ENCODE results near the gene PCP2. TPM values are rescaled to one million over a fixed set of nuclear protein-coding genes. Genes with fewer than 3 reads are reported as not detected.

PCP2 gene
- total RNA-seq, 1 experiment from 2014 or later: 1.9 TPM

DNA sequence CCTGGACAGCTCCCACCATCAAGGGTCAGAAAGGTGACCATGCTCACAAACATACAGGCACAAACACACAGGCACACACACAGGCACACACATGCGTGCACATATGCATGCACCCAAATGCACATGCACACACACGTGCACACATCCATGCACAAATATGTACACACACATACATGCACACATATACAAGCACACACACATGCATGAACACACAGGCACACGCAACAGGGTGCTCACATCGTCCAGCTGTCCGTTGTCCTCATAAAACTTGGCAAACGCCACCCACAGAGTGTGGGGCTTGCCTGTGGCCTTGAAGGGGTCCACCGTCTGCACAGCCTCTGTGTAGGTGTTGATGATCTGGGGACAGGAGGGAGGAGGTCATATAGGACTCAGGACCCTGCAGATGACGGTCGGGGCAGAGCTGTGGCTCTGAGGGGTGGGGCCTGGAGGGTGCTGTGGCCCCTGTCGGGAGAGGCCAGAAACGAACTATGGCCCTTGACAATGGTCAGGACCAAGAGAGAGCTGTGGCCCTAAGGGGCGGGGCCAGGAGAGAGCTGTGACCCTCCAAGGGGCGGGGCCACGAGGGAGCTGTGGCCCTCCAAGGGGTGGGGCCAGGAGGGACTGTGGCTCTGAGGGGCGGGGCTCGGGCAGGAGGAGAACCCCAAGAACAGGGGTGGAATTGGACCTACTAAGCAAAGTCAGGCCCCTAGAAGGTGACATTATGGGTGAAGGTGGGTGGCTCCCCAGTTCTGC lies 10.4 kb downstream of the PCP2 start:
- H3K9me3 ChIP-seq: no peaks in the 10 kb centered on the region
- H3K36me3 ChIP-seq (ENCODE audit: control insufficient read depth, insufficient read depth, low read length): no peaks in the 10 kb centered on the region; the same call in 1 of the 2 replicates
- H3K4me1 ChIP-seq: no peaks in the 10 kb centered on the region
- BruUV-seq (replicated peaks): no TSS peak
- Mint-ChIP-seq H3K36me3 (ENCODE audit: insufficient read depth, unreplicated experiment) (peaks cover 60% of the 10 kb centered on the region), H3K9me3 (ENCODE audit: unreplicated experiment) (no peaks in the 10 kb centered on the region), H3K27ac (ENCODE audit: unreplicated experiment) (no peak overlapping the region), H3K4me3 (ENCODE audit: unreplicated experiment) (no peak overlapping the region), H3K4me1 (ENCODE audit: low read depth, unreplicated experiment) (no peaks in the 10 kb centered on the region), H3K27me3 (ENCODE audit: insufficient read depth, unreplicated experiment) (no peaks in the 10 kb centered on the region)
- no peak overlapping the region for H3K4me3 ChIP-seq (ENCODE audit: low read depth, low read length)
- H3K27me3 ChIP-seq (replicated peaks; ENCODE audit: control insufficient read depth, insufficient read depth, low read length): no peaks in the 10 kb centered on the region
- ChIA-PET POLR2A (interaction anchor here (0.6 kb wide), 1 partner anchor 34 kb away, joined by 4 read pairs; no protein-coding TSS in a partner anchor), CTCF (interaction anchor here (1.1 kb wide), 1 partner anchor 55 kb away, joined by 4 read pairs; no protein-coding TSS in a partner anchor)
- intact Hi-C loops (cut with micrococcal nuclease; ENCODE audit: unreplicated experiment): no loop called here
- no peak for TF ChIP-seq CTCF (IDR thresholded peaks at IDR 0.05; ENCODE audit: insufficient read depth in 1 of 2, low read depth in 1 of 2, low read length in 1 of 2, severe bottlenecking in 1 of 2, unreplicated experiment in 1 of 2)
- peak in 1 of 2 experiments; percentile 33 for DNase-seq

DNA sequence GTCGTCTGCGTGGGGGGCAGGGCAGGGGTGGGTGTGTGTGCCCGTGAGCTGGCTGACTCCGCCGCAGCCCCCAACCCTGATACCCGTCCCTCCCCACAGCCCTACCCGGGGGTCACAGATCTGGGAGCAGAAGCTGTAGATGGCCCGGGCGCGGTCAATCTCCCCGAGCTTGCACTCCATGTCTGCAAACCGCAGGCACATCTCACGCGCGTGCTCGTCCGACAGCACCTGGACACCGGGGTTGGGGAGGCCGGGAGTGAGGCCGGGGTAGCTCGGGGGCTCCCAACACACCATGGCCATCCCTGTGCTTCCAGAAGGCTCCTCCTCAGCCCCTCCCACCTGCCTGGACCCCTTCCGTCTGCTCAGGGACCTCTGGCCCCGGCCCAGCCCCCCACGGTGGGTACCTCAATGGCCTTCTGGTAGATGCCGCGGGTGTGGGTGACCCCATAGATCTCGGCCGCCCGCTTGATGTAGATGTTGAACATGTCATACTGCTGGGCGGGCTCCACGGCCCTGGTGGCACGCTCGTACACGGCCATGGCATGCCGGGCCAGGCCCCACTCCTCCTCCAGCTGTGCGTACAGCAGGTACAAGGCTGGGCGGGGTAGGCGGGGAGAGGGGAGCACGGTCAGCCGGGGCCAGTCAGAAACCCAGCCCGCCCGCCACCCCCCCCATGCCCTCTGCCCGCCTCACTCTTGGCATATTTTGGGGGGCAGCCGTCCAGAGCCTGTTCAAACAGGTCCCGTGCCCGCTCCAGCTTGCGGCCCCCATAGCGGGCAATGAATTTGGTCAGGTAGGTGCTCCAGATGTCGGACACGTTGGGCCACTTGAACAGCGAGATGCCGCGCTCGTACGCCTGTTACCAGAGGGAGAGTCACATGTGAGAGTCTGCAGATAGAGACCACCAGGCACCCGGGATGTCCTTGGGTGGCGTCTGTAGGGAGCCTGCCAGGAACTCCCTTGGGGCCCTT lies 12.8 kb downstream of the PCP2 start:
- no peaks in the 10 kb centered on the region for H3K9me3 ChIP-seq
- H3K4me1 ChIP-seq: no peaks in the 10 kb centered on the region
- BruUV-seq (replicated peaks): TSS peak; percentile 69
- CTCF ChIA-PET: no interaction called here
- Mint-ChIP-seq H3K36me3 (ENCODE audit: insufficient read depth, unreplicated experiment) (peaks cover 82% of the 10 kb centered on the region), H3K4me1 (ENCODE audit: low read depth, unreplicated experiment) (no peaks in the 10 kb centered on the region), H3K27ac (ENCODE audit: unreplicated experiment) (no peak overlapping the region), H3K9me3 (ENCODE audit: unreplicated experiment) (no peaks in the 10 kb centered on the region), H3K4me3 (ENCODE audit: unreplicated experiment) (no peak overlapping the region), H3K27me3 (ENCODE audit: insufficient read depth, unreplicated experiment) (no peaks in the 10 kb centered on the region)
- POLR2A ChIA-PET: no interaction called here
- no peak for TF ChIP-seq CTCF (IDR thresholded peaks at IDR 0.05; ENCODE audit: insufficient read depth in 1 of 2, low read depth in 1 of 2, low read length in 1 of 2, severe bottlenecking in 1 of 2, unreplicated experiment in 1 of 2)
- DNase-seq: no peak
- intact Hi-C loops (cut with micrococcal nuclease; ENCODE audit: unreplicated experiment): no loop called here
- H3K36me3 ChIP-seq (ENCODE audit: control insufficient read depth, insufficient read depth, low read length): no peaks in the 10 kb centered on the region; the same call in 1 of the 2 replicates
- H3K27me3 ChIP-seq (replicated peaks; ENCODE audit: control insufficient read depth, insufficient read depth, low read length): no peaks in the 10 kb centered on the region
- H3K4me3 ChIP-seq (ENCODE audit: low read depth, low read length): no peak overlapping the region

DNA sequence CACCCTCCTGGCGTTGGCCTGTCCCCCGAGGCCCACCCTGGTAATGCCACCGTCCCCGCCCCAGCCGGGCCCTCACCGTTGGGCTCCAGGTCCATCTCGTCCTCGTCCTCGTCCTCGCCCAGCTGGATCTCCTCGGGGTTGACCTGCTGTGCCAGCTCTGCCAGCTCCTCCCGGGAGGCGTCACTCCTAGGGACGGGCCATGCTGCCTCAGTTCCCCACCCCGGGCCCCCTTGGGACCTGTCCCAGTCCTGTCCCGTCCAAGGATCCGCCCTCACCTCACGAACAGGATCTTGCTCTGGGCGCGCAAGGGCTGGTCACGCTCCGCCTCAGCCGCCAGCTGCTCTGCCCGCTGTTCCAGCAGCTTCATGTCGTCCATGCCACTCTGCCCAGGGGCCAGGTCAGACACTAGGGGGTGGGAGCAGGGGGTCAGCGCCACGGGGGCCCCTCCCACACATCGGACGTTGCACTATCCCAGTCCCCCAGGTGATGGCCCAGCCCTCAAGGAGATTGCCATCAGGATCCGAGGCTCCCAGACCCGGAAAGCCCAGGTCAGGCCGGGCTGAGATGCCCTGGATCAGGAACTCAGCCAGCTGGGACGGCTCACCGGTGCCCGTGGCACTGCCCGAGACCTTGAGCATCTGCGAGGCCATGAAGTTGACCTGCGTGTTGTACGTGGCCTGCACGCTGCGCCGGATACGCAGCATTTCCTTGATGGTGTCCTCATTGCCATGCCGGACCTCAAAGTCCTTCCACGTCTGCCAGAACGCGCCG lies 13.7 kb downstream of the PCP2 start:
- Mint-ChIP-seq H3K27ac (ENCODE audit: unreplicated experiment) (no peak overlapping the region), H3K4me1 (ENCODE audit: low read depth, unreplicated experiment) (no peaks in the 10 kb centered on the region), H3K27me3 (ENCODE audit: insufficient read depth, unreplicated experiment) (no peaks in the 10 kb centered on the region), H3K9me3 (ENCODE audit: unreplicated experiment) (no peaks in the 10 kb centered on the region), H3K4me3 (ENCODE audit: unreplicated experiment) (no peak overlapping the region), H3K36me3 (ENCODE audit: insufficient read depth, unreplicated experiment) (peaks cover 80% of the 10 kb centered on the region)
- Histone ChIP-seq H3K27me3 (replicated peaks; ENCODE audit: control insufficient read depth, insufficient read depth, low read length) (no peaks in the 10 kb centered on the region), H3K4me1 (no peaks in the 10 kb centered on the region), H3K36me3 (ENCODE audit: control insufficient read depth, insufficient read depth, low read length) (no peaks in the 10 kb centered on the region; the same call in 1 of the 2 replicates), H3K4me3 (ENCODE audit: low read depth, low read length) (no peak overlapping the region), H3K9me3 (no peaks in the 10 kb centered on the region)
- no TSS peak for BruUV-seq (replicated peaks)
- intact Hi-C loops (cut with micrococcal nuclease; ENCODE audit: unreplicated experiment): no loop called here
- no peak for DNase-seq
- CTCF ChIA-PET: no interaction called here
- no peak for TF ChIP-seq CTCF (IDR thresholded peaks at IDR 0.05; ENCODE audit: insufficient read depth in 1 of 2, low read depth in 1 of 2, low read length in 1 of 2, severe bottlenecking in 1 of 2, unreplicated experiment in 1 of 2)
- POLR2A ChIA-PET: no interaction called here

Data from Caco-2 (cell line).